Type B pancreatic cell (in vitro differentiated cells): ENCODE data around the gene HOMEZ. TPM values are rescaled to one million over a fixed set of nuclear protein-coding genes. Genes with fewer than 3 reads are reported as not detected.
A peak's percentile ranks its signal among the peaks of the same experiment; 100 is the strongest.

Experiments
- DNase-seq: peaks from one replicate; pipeline ENCODE4 v3.0.0; 2021; ENCODE audit warnings: mixed read lengths; ENCODE audit not compliant: unreplicated experiment; ENCODE audit errors: extremely low spot score
- H3K27ac Mint-ChIP-seq: 2 replicates; pipeline ENCODE4 v1.8.0; 2021; ENCODE audit warnings: mild to moderate bottlenecking, mixed read lengths
- H3K27me3 Mint-ChIP-seq: 2 replicates; pipeline ENCODE4 v1.8.0; 2021; ENCODE audit warnings: mixed read lengths
- H3K36me3 Mint-ChIP-seq: 2 replicates; pipeline ENCODE4 v1.8.0; 2021; ENCODE audit warnings: mixed read lengths
- H3K4me1 Mint-ChIP-seq: one replicate; pipeline ENCODE4 v1.8.0; 2021; ENCODE audit warnings: mixed read lengths; ENCODE audit not compliant: unreplicated experiment
- H3K4me3 Mint-ChIP-seq: 2 replicates; pipeline ENCODE4 v1.8.0; 2021; ENCODE audit warnings: mild to moderate bottlenecking, mixed read lengths
- H3K9me3 Mint-ChIP-seq: 2 replicates; pipeline ENCODE4 v1.8.0; 2021; ENCODE audit warnings: mixed read lengths
- CTCF ChIP-seq: fragments of 200-600 bp; sonication (generic); conservative IDR thresholded peaks from 2 replicates; pipeline ENCODE4 v1.5.0; 2021; ENCODE audit warnings: antibody characterized with exemption, mild to moderate bottlenecking
- total RNA-seq: library from RNA; stranded (reverse); gene quantifications from 2 replicates; pipeline ENCODE4 v1.2.1, GENCODE V29; 2021; ENCODE audit warnings: low replicate concordance

HOMEZ gene
- total RNA-seq, 1 donor from 2014 or later, result 19.5 TPM

- peaks cover 10% of the 10 kb centered on the region for H3K36me3 Mint-ChIP-seq
- H3K27me3 Mint-ChIP-seq, result no peaks in the 10 kb centered on the region
- no peak overlapping the region for H3K27ac Mint-ChIP-seq
- no peak for DNase-seq
- H3K4me3 Mint-ChIP-seq, result peak overlapping the region; percentile 97
- H3K4me1 Mint-ChIP-seq, result peaks cover 17% of the 10 kb centered on the region
- no peak for TF ChIP-seq CTCF
- no peaks in the 10 kb centered on the region for H3K9me3 Mint-ChIP-seq
Measured at GRCh38 chr14:23308721-23309445, 23.0 kb upstream of the HOMEZ start.

- Mint-ChIP-seq H3K36me3 (peaks cover 10% of the 10 kb centered on the region), H3K4me1 (peaks cover 17% of the 10 kb centered on the region), H3K27ac (peak overlapping the region; percentile 82), H3K9me3 (no peaks in the 10 kb centered on the region), H3K4me3 (peak overlapping the region; percentile 97), H3K27me3 (no peaks in the 10 kb centered on the region)
- no peak for TF ChIP-seq CTCF
- no peak for DNase-seq
Measured at GRCh38 chr14:23307687-23308644, 22.0 kb upstream of the HOMEZ start.

- H3K4me3 Mint-ChIP-seq, result peak overlapping the region; percentile 97
- DNase-seq, result no peak
Measured at GRCh38 chr14:23307146-23307530, 21.2 kb upstream of the HOMEZ start.

GRCh38 chr14:23306412-23307145 is 20.6 kb upstream of the HOMEZ start, which contains the start of gene BCL2L2:
Gene BCL2L2 (plus strand): TSS chr14:23306833. CDS start chr14:23307768, 935 bp downstream.
- Mint-ChIP-seq H3K4me1 (peaks cover 17% of the 10 kb centered on the region), H3K27me3 (no peaks in the 10 kb centered on the region), H3K4me3 (peak within 1 kb of the TSS; percentile 97), H3K9me3 (no peaks in the 10 kb centered on the region), H3K36me3 (peaks cover 6% of the 10 kb centered on the region), H3K27ac (peak within 1 kb of the TSS; percentile 82)
- no peak for TF ChIP-seq CTCF
- DNase-seq, result peak; percentile 88

More at GRCh38 chr14:23307146-23307530, 21.2 kb upstream of the HOMEZ start:
- H3K4me1 Mint-ChIP-seq, result peaks cover 17% of the 10 kb centered on the region
- no peaks in the 10 kb centered on the region for H3K27me3 Mint-ChIP-seq
- peaks cover 6% of the 10 kb centered on the region for H3K36me3 Mint-ChIP-seq
- H3K9me3 Mint-ChIP-seq, result no peaks in the 10 kb centered on the region
- H3K27ac Mint-ChIP-seq, result peak overlapping the region; percentile 82
- no peak for TF ChIP-seq CTCF
